Astrocyte (in vitro differentiated cells and primary cell): ENCODE measurements around the gene REC114.

Experiments
- CTCF ChIP-seq: IDR thresholded peaks from 2 replicates; pipeline ENCODE4 v1.5.1; 2011; ENCODE audit warnings: low read depth, mild to moderate bottlenecking, inconsistent platforms, low read length, moderate library complexity; ENCODE audit not compliant: insufficient read depth
- EZH2 ChIP-seq: IDR thresholded peaks from 2 replicates; pipeline ENCODE4 v1.6.1; 2012; ENCODE audit warnings: mild to moderate bottlenecking, low read length, inconsistent platforms; ENCODE audit not compliant: insufficient read depth

GRCh38 chr15:73414876-73415275 lies 28.1 kb upstream of the REC114 start:
- TF ChIP-seq EZH2: no peak
- no peak for TF ChIP-seq CTCF
